ENCODE data around the gene CNTN2.

DNA sequence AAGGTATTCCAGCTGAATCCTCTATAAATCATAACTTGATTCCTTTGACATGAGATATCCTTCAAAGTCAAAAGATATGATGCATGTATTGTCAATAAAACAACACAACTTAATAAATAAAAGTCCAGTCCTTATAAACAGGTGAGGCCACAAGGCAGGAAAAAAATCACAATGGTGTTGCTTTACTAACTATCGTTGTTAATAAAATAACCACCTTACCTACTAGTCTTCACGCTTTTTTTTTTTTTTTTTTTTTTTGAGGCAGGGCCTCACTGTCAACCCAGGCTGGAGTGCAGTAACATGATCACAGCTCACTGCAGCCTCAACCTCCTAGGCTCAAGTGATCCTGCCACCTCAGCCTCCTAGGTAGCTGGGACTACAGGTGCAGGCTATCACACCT is 41.3 kb downstream of the CNTN2 start, which contains the start of gene TMEM81:
- TF ChIP-seq POLR2A (IDR thresholded peaks at IDR 0.05) (no peak), EP300 (IDR thresholded peaks at IDR 0.05) (no peak)
- TF ChIP-seq, protein P1, sequence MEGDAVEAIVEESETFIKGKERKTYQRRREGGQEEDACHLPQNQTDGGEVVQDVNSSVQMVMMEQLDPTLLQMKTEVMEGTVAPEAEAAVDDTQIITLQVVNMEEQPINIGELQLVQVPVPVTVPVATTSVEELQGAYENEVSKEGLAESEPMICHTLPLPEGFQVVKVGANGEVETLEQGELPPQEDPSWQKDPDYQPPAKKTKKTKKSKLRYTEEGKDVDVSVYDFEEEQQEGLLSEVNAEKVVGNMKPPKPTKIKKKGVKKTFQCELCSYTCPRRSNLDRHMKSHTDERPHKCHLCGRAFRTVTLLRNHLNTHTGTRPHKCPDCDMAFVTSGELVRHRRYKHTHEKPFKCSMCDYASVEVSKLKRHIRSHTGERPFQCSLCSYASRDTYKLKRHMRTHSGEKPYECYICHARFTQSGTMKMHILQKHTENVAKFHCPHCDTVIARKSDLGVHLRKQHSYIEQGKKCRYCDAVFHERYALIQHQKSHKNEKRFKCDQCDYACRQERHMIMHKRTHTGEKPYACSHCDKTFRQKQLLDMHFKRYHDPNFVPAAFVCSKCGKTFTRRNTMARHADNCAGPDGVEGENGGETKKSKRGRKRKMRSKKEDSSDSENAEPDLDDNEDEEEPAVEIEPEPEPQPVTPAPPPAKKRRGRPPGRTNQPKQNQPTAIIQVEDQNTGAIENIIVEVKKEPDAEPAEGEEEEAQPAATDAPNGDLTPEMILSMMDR (IDR thresholded peaks at IDR 0.05), result no peak

Data from ovary (tissue), 3 donors.